Measurements from ENCODE around the gene MTERF2.

GRCh38 chr12:106942775-106943174 lies 44.2 kb downstream of the MTERF2 start:
- no peak for TF ChIP-seq POLR2A (IDR thresholded peaks at IDR 0.05)
- TF ChIP-seq CTCF (IDR thresholded peaks at IDR 0.05): no peak
